ENCODE data around the gene CHTF18. TPM values are rescaled to one million over a fixed set of nuclear protein-coding genes. Genes with fewer than 3 reads are reported as not detected.

Gene CHTF18
- total and polyA plus RNA-seq, 2 experiments from 2014 or later, result 61.3 to 129 TPM

DNA sequence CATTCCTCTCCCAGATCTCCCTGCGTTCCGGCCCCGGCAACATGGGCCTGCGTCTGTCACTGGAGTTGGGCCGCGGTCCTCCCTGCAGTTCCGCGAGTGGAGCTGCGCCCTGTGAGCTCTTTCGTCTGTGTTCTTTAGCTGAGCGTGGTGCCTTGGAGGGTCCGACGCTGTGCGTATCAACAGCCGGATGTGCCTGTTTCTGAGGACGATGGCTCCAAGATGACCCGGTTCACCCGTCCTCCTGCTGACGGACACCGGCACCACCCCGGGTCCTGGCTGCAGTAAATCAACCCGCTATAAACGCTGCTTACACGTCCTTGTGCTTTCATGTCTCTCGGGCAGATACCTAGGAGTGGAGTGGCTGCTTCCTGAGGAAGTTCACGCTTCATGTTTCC, 56.9 kb downstream of the CHTF18 start (continued):
- TF ChIP-seq, protein P1, sequence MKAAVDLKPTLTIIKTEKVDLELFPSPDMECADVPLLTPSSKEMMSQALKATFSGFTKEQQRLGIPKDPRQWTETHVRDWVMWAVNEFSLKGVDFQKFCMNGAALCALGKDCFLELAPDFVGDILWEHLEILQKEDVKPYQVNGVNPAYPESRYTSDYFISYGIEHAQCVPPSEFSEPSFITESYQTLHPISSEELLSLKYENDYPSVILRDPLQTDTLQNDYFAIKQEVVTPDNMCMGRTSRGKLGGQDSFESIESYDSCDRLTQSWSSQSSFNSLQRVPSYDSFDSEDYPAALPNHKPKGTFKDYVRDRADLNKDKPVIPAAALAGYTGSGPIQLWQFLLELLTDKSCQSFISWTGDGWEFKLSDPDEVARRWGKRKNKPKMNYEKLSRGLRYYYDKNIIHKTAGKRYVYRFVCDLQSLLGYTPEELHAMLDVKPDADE (IDR thresholded peaks at IDR 0.05), result no peak
- TF ChIP-seq NANOG (IDR thresholded peaks at IDR 0.05; ENCODE audit: borderline replicate concordance) (no peak), JUNB (IDR thresholded peaks at IDR 0.05; ENCODE audit: unreplicated experiment) (no peak), STAT1 (IDR thresholded peaks at IDR 0.05; ENCODE audit: unreplicated experiment) (no peak), EZH2phosphoT487 (IDR thresholded peaks at IDR 0.05; ENCODE audit: unreplicated experiment) (no peak), EZH2 (IDR thresholded peaks at IDR 0.05; ENCODE audit: low read depth, unreplicated experiment) (no peak), CREB1 (CRISPR knock-in tag; IDR thresholded peaks at IDR 0.05; ENCODE audit: low read depth) (no peak), ZNF331 (CRISPR knock-in tag; IDR thresholded peaks at IDR 0.05; ENCODE audit: low read depth) (no peak), POLR2AphosphoS5 (IDR thresholded peaks at IDR 0.05; ENCODE audit: low read depth) (no peak)
- TF ChIP-seq, protein P2, sequence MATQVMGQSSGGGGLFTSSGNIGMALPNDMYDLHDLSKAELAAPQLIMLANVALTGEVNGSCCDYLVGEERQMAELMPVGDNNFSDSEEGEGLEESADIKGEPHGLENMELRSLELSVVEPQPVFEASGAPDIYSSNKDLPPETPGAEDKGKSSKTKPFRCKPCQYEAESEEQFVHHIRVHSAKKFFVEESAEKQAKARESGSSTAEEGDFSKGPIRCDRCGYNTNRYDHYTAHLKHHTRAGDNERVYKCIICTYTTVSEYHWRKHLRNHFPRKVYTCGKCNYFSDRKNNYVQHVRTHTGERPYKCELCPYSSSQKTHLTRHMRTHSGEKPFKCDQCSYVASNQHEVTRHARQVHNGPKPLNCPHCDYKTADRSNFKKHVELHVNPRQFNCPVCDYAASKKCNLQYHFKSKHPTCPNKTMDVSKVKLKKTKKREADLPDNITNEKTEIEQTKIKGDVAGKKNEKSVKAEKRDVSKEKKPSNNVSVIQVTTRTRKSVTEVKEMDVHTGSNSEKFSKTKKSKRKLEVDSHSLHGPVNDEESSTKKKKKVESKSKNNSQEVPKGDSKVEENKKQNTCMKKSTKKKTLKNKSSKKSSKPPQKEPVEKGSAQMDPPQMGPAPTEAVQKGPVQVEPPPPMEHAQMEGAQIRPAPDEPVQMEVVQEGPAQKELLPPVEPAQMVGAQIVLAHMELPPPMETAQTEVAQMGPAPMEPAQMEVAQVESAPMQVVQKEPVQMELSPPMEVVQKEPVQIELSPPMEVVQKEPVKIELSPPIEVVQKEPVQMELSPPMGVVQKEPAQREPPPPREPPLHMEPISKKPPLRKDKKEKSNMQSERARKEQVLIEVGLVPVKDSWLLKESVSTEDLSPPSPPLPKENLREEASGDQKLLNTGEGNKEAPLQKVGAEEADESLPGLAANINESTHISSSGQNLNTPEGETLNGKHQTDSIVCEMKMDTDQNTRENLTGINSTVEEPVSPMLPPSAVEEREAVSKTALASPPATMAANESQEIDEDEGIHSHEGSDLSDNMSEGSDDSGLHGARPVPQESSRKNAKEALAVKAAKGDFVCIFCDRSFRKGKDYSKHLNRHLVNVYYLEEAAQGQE (IDR thresholded peaks at IDR 0.05; ENCODE audit: unreplicated experiment), result no peak

DNA sequence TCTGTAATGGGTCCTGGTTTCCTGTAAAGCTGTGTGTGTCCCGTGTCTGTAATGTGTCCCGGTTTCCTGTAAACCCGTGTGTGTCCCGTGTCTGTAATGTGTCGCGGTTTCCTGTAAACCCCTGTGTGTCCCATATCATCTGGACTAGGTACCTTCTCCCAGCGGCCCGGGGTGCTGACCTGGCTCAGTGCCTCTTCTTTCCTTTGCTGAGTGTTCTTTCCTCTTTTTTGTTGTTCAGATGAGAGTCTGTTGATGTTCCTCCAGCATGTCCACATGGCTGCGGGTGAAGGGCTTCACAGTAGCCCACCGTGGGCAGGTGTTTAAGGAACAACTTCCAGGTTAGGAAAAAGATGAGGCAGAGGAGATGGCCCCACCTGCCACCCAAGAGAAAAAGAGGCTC, 58.7 kb downstream of the CHTF18 start:
- peaks cover 4% of the 10 kb centered on the region; the same call in 1 of the 2 replicates for H3F3A ChIP-seq (replicated peaks; ENCODE audit: low read depth)
- no peak overlapping the region for H3K4me3 Mint-ChIP-seq
- H3K36me3 Mint-ChIP-seq (ENCODE audit: low read depth), result peaks cover 18% of the 10 kb centered on the region
- H2AFZ ChIP-seq, result no peak overlapping the region
- no peaks in the 10 kb centered on the region for H4K20me1 ChIP-seq (replicated peaks; ENCODE audit: insufficient read depth)
- H3K27ac Mint-ChIP-seq, result no peak overlapping the region
- ATAC-seq (no peak), DNase-seq (ENCODE audit: low spot score) (no peak)
- H3K9me3 Mint-ChIP-seq, result peaks cover 50% of the 10 kb centered on the region
- no peak for TF ChIP-seq ZNF331 (CRISPR knock-in tag; IDR thresholded peaks at IDR 0.05; ENCODE audit: low read depth)
- no peak for TF ChIP-seq NANOG (IDR thresholded peaks at IDR 0.05; ENCODE audit: borderline replicate concordance)
- no peak overlapping the region for H3K4me2 ChIP-seq
- H3K36me3 ChIP-seq (ENCODE audit: insufficient read depth), result no peaks in the 10 kb centered on the region
- peaks cover 14% of the 10 kb centered on the region for H3K27me3 Mint-ChIP-seq (ENCODE audit: insufficient read depth, low read depth, poor library complexity)
- no peaks in the 10 kb centered on the region for H3K79me2 ChIP-seq (replicated peaks; ENCODE audit: insufficient read depth)
- H3K9me2 ChIP-seq (ENCODE audit: insufficient read depth), result no peaks in the 10 kb centered on the region
- no peaks in the 10 kb centered on the region for H3K27me3 ChIP-seq (ENCODE audit: insufficient read depth)
- H3K4me1 ChIP-seq (ENCODE audit: insufficient read depth), result no peaks in the 10 kb centered on the region
- H3K27ac ChIP-seq (ENCODE audit: low read depth), result no peak overlapping the region
- H3K4me3 ChIP-seq, result no peak overlapping the region
- H3K4me1 Mint-ChIP-seq, result peaks cover 4% of the 10 kb centered on the region

MicroRNAs encoded within 50 kb of the gene (microRNA counts, 767-probe panel; counts per million panel counts)
- microRNA hsa-miR-662, result not detected

Small RNAs within 50 kb of the gene (microRNA-seq; reads per million reads assigned to microRNA genes)
- gene MIR662, result not detected

Small RNAs within 50 kb of the gene (small RNA-seq; reads per million reads assigned to genes)
- gene MIR662 (ENCODE audit: low replicate concordance), result not detected

Other genes with a start within 250 kb of the CHTF18 start
- 1.1 and 1.4 TPM in 2 replicates for gene PRR35, start 228.2 kb upstream of the CHTF18 start, total RNA-seq (2014; rRNA removed; shearing (Covaris generic))
- gene PRR35, start 228.2 kb upstream of the CHTF18 start, polyA plus RNA-seq (2016; fragmentation: Nextera tagmentation; extraction: Ambion mirVana), result 0.32 and 0.63 TPM in 2 replicates
- gene NHLRC4, start 221.6 kb upstream of the CHTF18 start, total RNA-seq (2014; rRNA removed; shearing (Covaris generic)), result 0.80 TPM in 1 of 2 replicates, not detected in the other
- gene NHLRC4, start 221.6 kb upstream of the CHTF18 start, polyA plus RNA-seq (2016; fragmentation: Nextera tagmentation; extraction: Ambion mirVana), result 0.14 and 0.47 TPM in 2 replicates
- 49.9 and 62.3 TPM in 2 replicates for gene PIGQ, start 218.7 kb upstream of the CHTF18 start, total RNA-seq (2014; rRNA removed; shearing (Covaris generic))
- 28.0 and 30.2 TPM in 2 replicates for gene PIGQ, start 218.7 kb upstream of the CHTF18 start, polyA plus RNA-seq (2016; fragmentation: Nextera tagmentation; extraction: Ambion mirVana)
- gene RAB40C, start 198.6 kb upstream of the CHTF18 start, total RNA-seq (2014; rRNA removed; shearing (Covaris generic)), result 24.2 and 24.6 TPM in 2 replicates
- 11.2 and 12.0 TPM in 2 replicates for gene RAB40C, start 198.6 kb upstream of the CHTF18 start, polyA plus RNA-seq (2016; fragmentation: Nextera tagmentation; extraction: Ambion mirVana)
- gene WFIKKN1, start 157.6 kb upstream of the CHTF18 start, total RNA-seq (2014; rRNA removed; shearing (Covaris generic)), result 6.8 and 11.2 TPM in 2 replicates
- gene WFIKKN1, start 157.6 kb upstream of the CHTF18 start, polyA plus RNA-seq (2016; fragmentation: Nextera tagmentation; extraction: Ambion mirVana), result 3.5 and 4.0 TPM in 2 replicates
- 131 and 153 TPM in 2 replicates for gene METTL26, start 152.3 kb upstream of the CHTF18 start, total RNA-seq (2014; rRNA removed; shearing (Covaris generic))
- gene METTL26, start 152.3 kb upstream of the CHTF18 start, polyA plus RNA-seq (2016; fragmentation: Nextera tagmentation; extraction: Ambion mirVana), result 223 and 225 TPM in 2 replicates
- gene MCRIP2, start 146.8 kb upstream of the CHTF18 start, total RNA-seq (2014; rRNA removed; shearing (Covaris generic)), result 53.2 and 64.3 TPM in 2 replicates
- gene MCRIP2, start 146.8 kb upstream of the CHTF18 start, polyA plus RNA-seq (2016; fragmentation: Nextera tagmentation; extraction: Ambion mirVana), result 67.7 and 80.2 TPM in 2 replicates
- gene WDR90, start 139.3 kb upstream of the CHTF18 start, total RNA-seq (2014; rRNA removed; shearing (Covaris generic)), result 42.2 and 44.4 TPM in 2 replicates
- 25.9 and 26.3 TPM in 2 replicates for gene WDR90, start 139.3 kb upstream of the CHTF18 start, polyA plus RNA-seq (2016; fragmentation: Nextera tagmentation; extraction: Ambion mirVana)
- gene RHOT2, start 120.5 kb upstream of the CHTF18 start, total RNA-seq (2014; rRNA removed; shearing (Covaris generic)), result 93.8 and 129 TPM in 2 replicates
- gene RHOT2, start 120.5 kb upstream of the CHTF18 start, polyA plus RNA-seq (2016; fragmentation: Nextera tagmentation; extraction: Ambion mirVana), result 159 and 163 TPM in 2 replicates
- 10.1 and 11.5 TPM in 2 replicates for gene RHBDL1, start 112.9 kb upstream of the CHTF18 start, total RNA-seq (2014; rRNA removed; shearing (Covaris generic))
- gene RHBDL1, start 112.9 kb upstream of the CHTF18 start, polyA plus RNA-seq (2016; fragmentation: Nextera tagmentation; extraction: Ambion mirVana), result 8.4 and 9.2 TPM in 2 replicates
- 108 and 123 TPM in 2 replicates for gene STUB1, start 108.2 kb upstream of the CHTF18 start, total RNA-seq (2014; rRNA removed; shearing (Covaris generic))
- 91.7 and 107 TPM in 2 replicates for gene STUB1, start 108.2 kb upstream of the CHTF18 start, polyA plus RNA-seq (2016; fragmentation: Nextera tagmentation; extraction: Ambion mirVana)
- 79.3 and 82.5 TPM in 2 replicates for gene JMJD8, start 104.3 kb upstream of the CHTF18 start, total RNA-seq (2014; rRNA removed; shearing (Covaris generic))
- 43.1 and 48.5 TPM in 2 replicates for gene JMJD8, start 104.3 kb upstream of the CHTF18 start, polyA plus RNA-seq (2016; fragmentation: Nextera tagmentation; extraction: Ambion mirVana)
- 11.5 and 15.8 TPM in 2 replicates for gene WDR24, start 98.2 kb upstream of the CHTF18 start, total RNA-seq (2014; rRNA removed; shearing (Covaris generic))
- 7.2 and 8.0 TPM in 2 replicates for gene WDR24, start 98.2 kb upstream of the CHTF18 start, polyA plus RNA-seq (2016; fragmentation: Nextera tagmentation; extraction: Ambion mirVana)
- 10.6 and 12.6 TPM in 2 replicates for gene FBXL16, start 82.8 kb upstream of the CHTF18 start, total RNA-seq (2014; rRNA removed; shearing (Covaris generic))
- gene FBXL16, start 82.8 kb upstream of the CHTF18 start, polyA plus RNA-seq (2016; fragmentation: Nextera tagmentation; extraction: Ambion mirVana), result 7.9 and 8.9 TPM in 2 replicates
- gene METRN, start 73.5 kb upstream of the CHTF18 start, total RNA-seq (2014; rRNA removed; shearing (Covaris generic)), result 33.0 and 36.9 TPM in 2 replicates
- gene METRN, start 73.5 kb upstream of the CHTF18 start, polyA plus RNA-seq (2016; fragmentation: Nextera tagmentation; extraction: Ambion mirVana), result 18.7 and 28.9 TPM in 2 replicates
- 23.8 and 37.1 TPM in 2 replicates for gene ANTKMT, start 67.5 kb upstream of the CHTF18 start, total RNA-seq (2014; rRNA removed; shearing (Covaris generic))
- 37.2 and 59.0 TPM in 2 replicates for gene ANTKMT, start 67.5 kb upstream of the CHTF18 start, polyA plus RNA-seq (2016; fragmentation: Nextera tagmentation; extraction: Ambion mirVana)
- gene CCDC78, start 62.2 kb upstream of the CHTF18 start, total RNA-seq (2014; rRNA removed; shearing (Covaris generic)), result 3.5 and 12.6 TPM in 2 replicates
- gene CCDC78, start 62.2 kb upstream of the CHTF18 start, polyA plus RNA-seq (2016; fragmentation: Nextera tagmentation; extraction: Ambion mirVana), result 8.7 and 10.5 TPM in 2 replicates
- gene HAGHL, start 61.5 kb upstream of the CHTF18 start, total RNA-seq (2014; rRNA removed; shearing (Covaris generic)), result 19.1 and 21.6 TPM in 2 replicates
- 35.3 and 45.2 TPM in 2 replicates for gene HAGHL, start 61.5 kb upstream of the CHTF18 start, polyA plus RNA-seq (2016; fragmentation: Nextera tagmentation; extraction: Ambion mirVana)
- 19.2 and 42.3 TPM in 2 replicates for gene CIAO3, start 47.6 kb upstream of the CHTF18 start, total RNA-seq (2014; rRNA removed; shearing (Covaris generic))
- gene CIAO3, start 47.6 kb upstream of the CHTF18 start, polyA plus RNA-seq (2016; fragmentation: Nextera tagmentation; extraction: Ambion mirVana), result 13.0 and 15.4 TPM in 2 replicates
- 0.10 TPM in 1 of 2 replicates, not detected in the other for gene MSLN, start 27.9 kb upstream of the CHTF18 start, total RNA-seq (2014; rRNA removed; shearing (Covaris generic))
- not detected in 2 replicates for gene MSLN, start 27.9 kb upstream of the CHTF18 start, polyA plus RNA-seq (2016; fragmentation: Nextera tagmentation; extraction: Ambion mirVana)
- 41.9 and 79.5 TPM in 2 replicates for gene RPUSD1, start 239 bp upstream of the CHTF18 start, total RNA-seq (2014; rRNA removed; shearing (Covaris generic))
- gene RPUSD1, start 239 bp upstream of the CHTF18 start, polyA plus RNA-seq (2016; fragmentation: Nextera tagmentation; extraction: Ambion mirVana), result 19.1 and 20.7 TPM in 2 replicates
- gene GNG13, start 12.1 kb downstream of the CHTF18 start, total RNA-seq (2014; rRNA removed; shearing (Covaris generic)), result not detected in 2 replicates
- 0.29 and 0.30 TPM in 2 replicates for gene GNG13, start 12.1 kb downstream of the CHTF18 start, polyA plus RNA-seq (2016; fragmentation: Nextera tagmentation; extraction: Ambion mirVana)
- 2.9 and 10.1 TPM in 2 replicates for gene LMF1, start 182.4 kb downstream of the CHTF18 start, total RNA-seq (2014; rRNA removed; shearing (Covaris generic))
- gene LMF1, start 182.4 kb downstream of the CHTF18 start, polyA plus RNA-seq (2016; fragmentation: Nextera tagmentation; extraction: Ambion mirVana), result 3.6 and 4.2 TPM in 2 replicates
- gene SOX8, start 193.2 kb downstream of the CHTF18 start, total RNA-seq (2014; rRNA removed; shearing (Covaris generic)), result 17.2 and 26.2 TPM in 2 replicates
- gene SOX8, start 193.2 kb downstream of the CHTF18 start, polyA plus RNA-seq (2016; fragmentation: Nextera tagmentation; extraction: Ambion mirVana), result 5.7 and 6.7 TPM in 2 replicates